ENCODE measurements around the gene HSPA12A. TPM values are rescaled to one million over a fixed set of nuclear protein-coding genes. Genes with fewer than 3 reads are reported as not detected.

HSPA12A gene
- total and polyA plus RNA-seq, 7 donors = 1.4 to 17.4 (median 12.3) TPM

- Histone ChIP-seq H3K9me3 (no peaks in the 10 kb centered on the region), H3K4me1 (peaks cover 0 to 21% (median 11%) of the 10 kb centered on the region in 4 donors), H3K27ac (no peak overlapping the region), H3K4me3 (no peak overlapping the region), H3K36me3 (no peaks in the 10 kb centered on the region), H3K27me3 (no peaks in the 10 kb centered on the region)
- TF ChIP-seq EP300 (IDR thresholded peaks at IDR 0.05) (no peak), POLR2A (IDR thresholded peaks at IDR 0.05) (no peak), CTCF (IDR thresholded peaks at IDR 0.05) (no peak), POLR2AphosphoS5 (IDR thresholded peaks at IDR 0.05) (no peak)
- peak; percentile 56 for DNase-seq
- WGBS, 2 donors = 82 to 91% methylated on average over 12 of the region's 12 CpGs
- intact Hi-C loops (cut with DNase I) = loop anchor here (5.0 to 10.0 kb wide), 2 partner anchors 43 to 631 kb away; partner anchors contain the start of gene PDZD8
Measured at GRCh38 chr10:116744163-116744753, 1.9 kb upstream of the HSPA12A start.

- TF ChIP-seq CTCF (IDR thresholded peaks at IDR 0.05) (no peak), EP300 (IDR thresholded peaks at IDR 0.05) (no peak), POLR2AphosphoS5 (IDR thresholded peaks at IDR 0.05) (peak in 1 of 4 donors; percentile 23), POLR2A (IDR thresholded peaks at IDR 0.05) (no peak)
Measured at GRCh38 chr10:116743266-116744064, 1.1 kb upstream of the HSPA12A start.

DNA sequence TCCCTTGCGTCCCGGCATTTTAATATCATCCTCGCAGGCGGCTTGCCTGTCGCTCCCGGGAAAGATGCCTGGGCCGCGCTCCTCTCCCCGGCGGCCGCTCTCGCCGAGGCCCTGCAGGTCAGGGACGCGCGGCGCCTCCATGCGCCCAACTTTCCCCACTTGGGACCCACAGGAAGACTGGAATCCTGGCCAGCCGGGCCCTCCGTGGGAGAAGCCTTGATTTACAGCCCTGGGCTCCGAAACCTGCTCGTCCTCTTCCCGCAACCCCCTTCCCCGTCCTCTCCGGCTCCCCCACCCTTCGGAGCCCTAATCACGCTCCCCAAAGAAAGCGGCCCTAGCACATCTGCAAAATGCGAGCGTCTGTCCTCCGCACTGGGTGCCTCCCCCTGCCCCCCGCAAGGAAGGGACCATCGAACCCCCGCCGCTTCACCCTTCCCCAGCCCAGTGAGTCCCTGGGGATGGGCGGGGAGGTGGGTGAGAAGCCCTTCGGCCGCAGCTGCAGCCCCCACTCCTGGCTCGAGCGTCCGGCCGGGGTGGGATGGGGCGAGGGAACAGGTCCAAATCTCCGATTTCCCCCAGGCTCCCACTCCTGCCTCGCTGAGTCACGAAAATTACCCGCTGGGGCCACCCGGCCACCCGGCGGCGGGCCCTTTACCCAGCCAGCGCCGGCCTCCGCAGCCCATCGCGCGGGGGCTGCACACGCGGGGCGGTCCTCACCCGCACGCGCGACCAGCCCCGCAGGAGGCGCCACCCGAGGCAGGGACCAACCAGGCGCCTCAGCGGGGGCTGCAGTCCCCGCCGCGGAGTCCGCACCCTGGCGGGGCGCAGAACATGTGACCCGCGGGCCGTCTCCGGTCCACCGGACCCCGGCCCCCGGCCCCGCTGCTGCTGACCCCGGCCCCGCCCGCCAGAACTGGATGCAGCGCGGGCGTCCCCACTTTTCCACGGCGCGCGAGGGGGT is 695 bp downstream of the HSPA12A start:
- peaks cover 0 to 21% (median 11%) of the 10 kb centered on the region in 4 donors for H3K4me1 ChIP-seq
- peak in 1 of 4 experiments; percentile 6 for TF ChIP-seq CTCF (IDR thresholded peaks at IDR 0.05)
- no peak for TF ChIP-seq POLR2A (IDR thresholded peaks at IDR 0.05)
- TF ChIP-seq POLR2AphosphoS5 (IDR thresholded peaks at IDR 0.05) = no peak
- H3K4me3 ChIP-seq = peak overlapping the region; percentile 61 to 98 (median 85)
- peak overlapping the region; percentile 90 to 98 (median 96) for H3K27ac ChIP-seq
- H3K9me3 ChIP-seq = no peaks in the 10 kb centered on the region
- intact Hi-C loops (cut with DNase I) = loop anchor here (2.0 to 10.0 kb wide), 4 partner anchors 46 to 633 kb away; partner anchors contain the start of gene PDZD8
- no peaks in the 10 kb centered on the region for H3K27me3 ChIP-seq
- peak; percentile 70 for DNase-seq
- H3K36me3 ChIP-seq = no peaks in the 10 kb centered on the region
- 1 to 3% methylated on average over 92 of the region's 93 CpGs for WGBS, 2 donors

More at GRCh38 chr10:116743266-116744064, 1.1 kb upstream of the HSPA12A start:
- Histone ChIP-seq H3K27ac (peak overlapping the region; percentile 90 to 98 (median 96)), H3K27me3 (no peaks in the 10 kb centered on the region), H3K4me1 (peaks cover 0 to 21% (median 11%) of the 10 kb centered on the region in 4 donors), H3K9me3 (no peaks in the 10 kb centered on the region), H3K4me3 (peak overlapping the region; percentile 57 to 98 (median 85)), H3K36me3 (no peaks in the 10 kb centered on the region)
- WGBS, 2 donors = 39 to 48% methylated on average over 24 of the region's 24 CpGs
- intact Hi-C loops (cut with DNase I) = loop anchor here (2.0 to 10.0 kb wide), 3 partner anchors 44 to 631 kb away; partner anchors contain the start of gene PDZD8
- peak; percentile 43 for DNase-seq

DNA sequence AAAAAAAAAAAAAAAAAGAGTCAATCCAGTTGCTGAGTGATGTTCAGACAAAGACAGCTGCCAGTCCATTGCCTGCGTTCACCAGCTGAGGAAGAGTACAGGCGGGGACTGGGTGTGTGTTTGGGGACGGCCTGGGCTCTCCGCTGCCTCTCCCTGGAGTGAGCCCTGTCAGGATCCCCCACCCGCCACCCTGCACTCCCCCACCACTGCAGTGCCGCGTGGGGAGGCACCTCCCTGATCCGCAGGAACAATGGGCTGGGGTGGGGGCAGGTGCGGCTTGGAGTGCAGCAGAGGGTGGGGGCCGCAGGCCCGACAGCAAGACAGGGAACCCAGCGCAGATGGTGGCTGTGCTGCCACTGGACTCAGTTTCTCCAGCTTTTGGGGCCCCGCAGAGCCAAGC is 1.4 kb downstream of the HSPA12A start:
- no peaks in the 10 kb centered on the region for H3K27me3 ChIP-seq
- no peak for TF ChIP-seq POLR2AphosphoS5 (IDR thresholded peaks at IDR 0.05)
- no peak for TF ChIP-seq CTCF (IDR thresholded peaks at IDR 0.05)
- TF ChIP-seq POLR2A (IDR thresholded peaks at IDR 0.05) = no peak
- TF ChIP-seq EP300 (IDR thresholded peaks at IDR 0.05) = no peak
- H3K4me3 ChIP-seq = peak overlapping the region; percentile 61 to 98 (median 85)
- no peaks in the 10 kb centered on the region for H3K36me3 ChIP-seq
- DNase-seq = peak; percentile 64
- WGBS, 2 donors = 11 to 25% methylated on average over 13 of the region's 13 CpGs
- peak overlapping the region; percentile 90 to 98 (median 96) for H3K27ac ChIP-seq
- intact Hi-C loops (cut with DNase I) = loop anchor here (2.0 to 10.0 kb wide), 3 partner anchors 46 to 634 kb away; partner anchors contain the start of gene PDZD8
- H3K4me1 ChIP-seq = peaks cover 0 to 21% (median 11%) of the 10 kb centered on the region in 4 donors
- no peaks in the 10 kb centered on the region for H3K9me3 ChIP-seq

Measured in sigmoid colon (tissue), 7 donors.